ENCODE measurements around the gene ZYG11B. TPM values are rescaled to one million over a fixed set of nuclear protein-coding genes. Genes with fewer than 3 reads are reported as not detected.
"Not testable (repeated sequence)": the region's sequence is repeated elsewhere in the genome, so short reads cannot be mapped to it uniquely, and the experiment has no call there.

Gene ZYG11B
- total and polyA plus RNA-seq, 2 donors (not counting 3 experiments of a cell fraction or from before 2014, with no cell fraction given) = 8.2 to 27.2 TPM

GRCh38 chr1:52786148-52786547 is 59.9 kb downstream of the ZYG11B start:
- H3K4me3 ChIP-seq (replicated peaks in 1 of 3; ENCODE audit: insufficient read depth in 1 of 3, low read depth in 1 of 3, low read length in 3 of 3) = no peak overlapping the region
- no peak for FAIRE-seq
- intact Hi-C loops (cut with micrococcal nuclease) (no loop called here), dilution Hi-C loops (cut with MboI; ENCODE audit: extremely low pct_ligation_motif_present, low sequenced_read_pairs) (no loop called here)
- no peaks in the 10 kb centered on the region for H3K79me2 ChIP-seq (ENCODE audit: control insufficient read depth, insufficient read depth, low read length)
- no peaks in the 10 kb centered on the region for H3K9me1 ChIP-seq (replicated peaks; ENCODE audit: control insufficient read depth, extremely low read depth, insufficient read depth, low read length)
- H3K27ac ChIP-seq (ENCODE audit: insufficient read depth, low read depth, low read length) = no peak overlapping the region
- H3K4me1 ChIP-seq (ENCODE audit: control insufficient read depth, extremely low read depth, insufficient read depth, low read length) = peaks cover 10% of the 10 kb centered on the region
- H3K4me2 ChIP-seq (ENCODE audit: insufficient read depth, low read length) = no peak overlapping the region
- H3K27me3 ChIP-seq (ENCODE audit: control insufficient read depth in 2 of 2, insufficient read depth in 2 of 2, low read length in 2 of 2) = no peaks in the 10 kb centered on the region
- TF ChIP-seq MAX (IDR thresholded peaks at IDR 0.05; ENCODE audit: insufficient read depth, insufficient read length) = no peak
- TF ChIP-seq EZH2 (IDR thresholded peaks at IDR 0.05; ENCODE audit: borderline replicate concordance, low read depth, low read length, severe bottlenecking) = no peak
- no peak for TF ChIP-seq MYC (IDR thresholded peaks at IDR 0.05; ENCODE audit: low read depth, low read length)
- TF ChIP-seq CTCF (IDR thresholded peaks at IDR 0.05; ENCODE audit: extremely low read depth in 1 of 2, insufficient read depth in 1 of 2, low read depth in 1 of 2, low read length in 2 of 2) = no peak
- TF ChIP-seq GATA2 (IDR thresholded peaks at IDR 0.05; ENCODE audit: insufficient read depth, insufficient read length, low read depth, low read length) = no peak
- no peak for TF ChIP-seq FOS (IDR thresholded peaks at IDR 0.05; ENCODE audit: borderline replicate concordance, insufficient read depth, low read length)
- TF ChIP-seq POLR2A (IDR thresholded peaks at IDR 0.05; ENCODE audit: low read depth, low read length) = no peak
- no peak for TF ChIP-seq POLR2AphosphoS5 (IDR thresholded peaks at IDR 0.05; ENCODE audit: insufficient read depth, low read depth, low read length)
- no peak for TF ChIP-seq JUN (IDR thresholded peaks at IDR 0.05; ENCODE audit: borderline replicate concordance, insufficient read depth, insufficient read length, low read depth)
- ChIA-PET CTCF (no interaction called here), POLR2A (no interaction called here)
- no peaks in the 10 kb centered on the region for H3K9me3 ChIP-seq (replicated peaks; ENCODE audit: control insufficient read depth, insufficient read depth, low read length)
- H2AFZ ChIP-seq (ENCODE audit: low read depth, low read length) = no peak overlapping the region
- no TSS peak for BruUV-seq (replicated peaks)
- DNase-seq (ENCODE audit: low read depth, low spot score) = no peak
- no peaks in the 10 kb centered on the region for H4K20me1 ChIP-seq (replicated peaks; ENCODE audit: control insufficient read depth, extremely low read depth, insufficient read depth, low read length)
- H3K9ac ChIP-seq (replicated peaks; ENCODE audit: extremely low read depth, insufficient read depth, low read length) = no peak overlapping the region
- H3K36me3 ChIP-seq (ENCODE audit: control insufficient read depth in 2 of 2, extremely low read depth in 1 of 2, insufficient read depth in 2 of 2, low read length in 2 of 2) = peaks cover 3% of the 10 kb centered on the region in 2 experiments

- dilution Hi-C loops (cut with MboI; ENCODE audit: extremely low pct_ligation_motif_present, low sequenced_read_pairs) = not testable (repeated sequence)
- CTCF ChIA-PET = interaction anchor here (0.7 to 1.6 kb wide), 3 partner anchors 12 to 89 kb away, joined by 3 to 4 read pairs (median 3); no protein-coding TSS in a partner anchor
These were observed 64.2 kb downstream of the ZYG11B start for GRCh38 chr1:52790429-52790828.

More at GRCh38 chr1:52790429-52790828, 64.2 kb downstream of the ZYG11B start:
- peaks cover 22% of the 10 kb centered on the region for H3K4me1 ChIP-seq (ENCODE audit: control insufficient read depth, extremely low read depth, insufficient read depth, low read length)
- H4K20me1 ChIP-seq (replicated peaks; ENCODE audit: control insufficient read depth, extremely low read depth, insufficient read depth, low read length); intact Hi-C loops (cut with micrococcal nuclease); BruUV-seq (replicated peaks); POLR2A ChIA-PET; H3K36me3 ChIP-seq (ENCODE audit: control insufficient read depth in 2 of 2, extremely low read depth in 1 of 2, insufficient read depth in 2 of 2, low read length in 2 of 2); FAIRE-seq; H3K27me3 ChIP-seq (ENCODE audit: control insufficient read depth in 2 of 2, insufficient read depth in 2 of 2, low read length in 2 of 2); H3K9ac ChIP-seq (replicated peaks; ENCODE audit: extremely low read depth, insufficient read depth, low read length); H3K4me2 ChIP-seq (ENCODE audit: insufficient read depth, low read length); H3K79me2 ChIP-seq (ENCODE audit: control insufficient read depth, insufficient read depth, low read length); H3K9me3 ChIP-seq (replicated peaks; ENCODE audit: control insufficient read depth, insufficient read depth, low read length); DNase-seq (ENCODE audit: low read depth, low spot score); H3K27ac ChIP-seq (ENCODE audit: insufficient read depth, low read depth, low read length); H2AFZ ChIP-seq (ENCODE audit: low read depth, low read length); H3K9me1 ChIP-seq (replicated peaks; ENCODE audit: control insufficient read depth, extremely low read depth, insufficient read depth, low read length); H3K4me3 ChIP-seq (replicated peaks in 1 of 3; ENCODE audit: insufficient read depth in 1 of 3, low read depth in 1 of 3, low read length in 3 of 3): not testable (repeated sequence)
